ENCODE results near the gene TAF1L.
"Not testable (repeated sequence)": the region's sequence is repeated elsewhere in the genome, so short reads cannot be mapped to it uniquely, and the experiment has no call there.

The TAF1L gene

GRCh38 chr9:32635362-32635761 lies at the start of gene TAF1L:
TAF1L (minus strand) TSS chr9:32635669; CDS start chr9:32635579, 90 bp downstream.
- DNase-seq = no peak

DNA sequence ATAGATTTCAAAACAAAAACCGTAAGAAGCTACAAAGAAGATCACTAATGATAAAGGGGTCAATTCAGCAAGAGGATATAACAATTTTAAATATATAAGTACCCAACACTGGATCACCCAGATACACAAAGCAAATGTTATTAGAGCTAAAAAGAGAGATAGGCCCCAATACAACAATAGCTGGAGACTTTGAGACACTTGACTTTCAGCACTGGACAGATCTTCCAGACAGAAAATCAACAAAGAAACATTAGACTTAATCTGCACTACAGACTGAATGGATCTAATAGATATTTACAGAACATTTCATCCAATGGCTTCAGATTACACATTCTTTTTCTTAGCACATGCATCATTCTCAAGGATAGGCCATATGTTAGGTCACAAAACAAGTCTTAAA lies 46.3 kb upstream of the TAF1L start:
- no peak for DNase-seq

GRCh38 chr9:32677931-32678330 lies 42.5 kb upstream of the TAF1L start:
- no peak for DNase-seq

DNA sequence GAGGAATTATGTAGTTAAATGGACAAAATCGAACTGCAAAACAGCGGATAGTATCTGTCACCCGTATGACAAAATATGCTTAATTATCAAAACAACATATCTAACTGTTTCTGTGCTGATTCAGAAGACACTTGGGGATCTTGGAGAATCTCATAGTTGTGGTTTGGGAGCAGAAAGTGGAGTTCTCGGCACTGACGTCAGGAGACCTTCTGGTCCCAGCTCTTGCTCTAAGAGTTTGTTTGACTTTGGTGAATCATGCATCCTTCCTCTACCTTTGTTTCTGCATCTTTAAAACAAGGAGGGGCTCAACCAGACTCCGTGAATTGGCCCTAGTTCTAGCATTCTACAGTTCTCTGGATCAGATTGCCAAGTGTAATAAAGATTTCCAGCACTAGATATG lies 37.0 kb upstream of the TAF1L start:
- DNase-seq = no peak

DNA sequence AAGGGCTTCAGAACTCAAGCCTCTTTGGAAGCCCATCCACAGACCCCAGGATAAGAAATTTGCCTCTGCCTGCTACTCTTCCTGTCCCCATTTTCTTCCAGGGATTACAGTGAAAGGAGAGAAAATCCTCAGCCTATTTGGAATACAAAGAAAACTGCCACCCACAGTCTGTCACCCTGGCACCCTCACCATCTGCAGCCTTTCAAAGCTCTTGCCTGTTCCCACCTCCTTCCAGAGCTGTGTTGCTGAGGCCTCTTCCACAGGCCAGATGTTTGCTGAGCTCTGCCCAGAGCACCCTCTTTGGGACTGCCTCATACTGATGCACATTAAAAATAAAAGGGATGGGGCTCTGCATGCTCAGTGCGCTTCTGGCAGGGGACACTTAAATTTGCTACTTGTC lies 35.9 kb upstream of the TAF1L start:
- DNase-seq = no peak

- DNase-seq = no peak
These were observed 29.6 kb upstream of the TAF1L start for GRCh38 chr9:32665101-32665500.

DNA sequence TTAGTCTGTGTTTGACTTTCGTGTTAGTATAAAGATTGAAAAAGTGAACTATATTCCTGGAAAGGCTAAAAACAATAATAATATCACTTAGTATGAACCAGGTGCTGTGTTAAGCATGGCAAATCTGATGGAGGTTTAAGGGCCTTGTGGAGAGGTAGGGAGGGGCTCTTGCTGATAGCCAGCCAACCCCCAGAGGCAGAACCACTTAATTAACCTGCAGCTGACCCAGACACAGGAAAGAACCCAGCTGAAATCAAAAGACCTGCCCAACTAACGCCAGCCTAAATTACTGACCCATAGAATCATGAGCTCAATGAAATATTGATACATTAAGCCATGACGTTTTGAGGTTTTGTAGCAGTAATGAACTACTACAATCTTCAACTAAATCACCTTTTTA lies 28.3 kb upstream of the TAF1L start:
- DNase-seq = no peak

DNA sequence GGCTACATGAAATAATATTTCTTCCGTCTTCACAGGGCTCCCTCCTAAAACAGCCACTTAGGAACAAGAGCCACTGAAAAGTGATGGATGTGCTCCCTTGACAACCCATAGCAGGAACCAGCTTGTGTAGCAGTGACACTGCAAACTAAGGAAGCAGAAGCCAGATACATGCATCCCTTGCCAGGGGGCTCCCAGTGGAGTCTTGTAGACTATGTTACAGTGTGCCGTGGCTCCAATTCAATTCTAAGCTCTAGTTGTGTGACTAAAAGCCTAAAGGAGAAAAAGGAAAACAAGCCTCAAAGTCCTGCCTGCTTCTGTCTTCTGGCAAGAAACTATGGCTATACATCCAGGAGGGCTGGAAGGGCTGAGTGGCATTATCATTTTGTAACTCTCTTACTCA lies 12.2 kb upstream of the TAF1L start:
- no peak for DNase-seq

DNA sequence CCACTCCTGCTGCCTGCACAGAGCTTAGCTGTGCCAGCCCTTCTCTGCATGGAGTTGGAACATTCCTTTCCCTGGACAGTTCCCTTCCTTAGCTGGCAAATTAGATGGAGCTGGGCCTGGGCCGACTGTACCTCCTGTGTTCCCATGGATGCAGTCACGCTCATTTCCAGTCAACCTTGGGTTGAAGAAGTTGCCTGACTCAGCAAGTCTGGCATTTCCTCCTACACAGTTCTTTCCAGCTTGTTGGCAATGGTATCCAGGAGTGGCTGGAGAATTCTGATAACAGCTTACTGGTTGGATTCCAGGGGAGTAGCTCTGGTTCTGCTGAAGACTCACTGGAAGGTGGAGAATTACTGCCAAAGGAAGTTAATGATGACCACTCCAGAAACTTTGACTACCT lies 9.2 kb upstream of the TAF1L start:
- no peak for DNase-seq

GRCh38 chr9:32633151-32633550 lies 2.3 kb downstream of the TAF1L start:
- DNase-seq = not testable (repeated sequence)

DNA sequence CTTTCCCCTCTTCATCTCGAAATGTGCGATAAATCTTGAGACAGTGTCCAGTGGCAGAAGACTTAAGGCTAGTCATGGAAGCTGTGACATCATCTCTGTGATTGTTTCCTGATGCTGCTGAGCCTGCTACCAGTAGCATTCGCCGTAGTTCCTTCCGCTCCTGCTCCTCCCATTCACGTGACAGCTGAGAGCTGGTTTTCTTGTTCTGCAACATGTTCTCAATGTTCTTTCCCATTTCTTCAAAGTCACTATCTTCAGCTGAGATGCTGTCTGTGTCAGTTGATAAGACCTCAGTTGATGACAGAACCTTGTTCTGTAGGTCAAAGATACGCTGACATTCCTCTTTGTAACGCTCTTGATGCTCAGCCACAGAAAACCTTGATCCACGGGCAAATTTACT lies 3.5 kb downstream of the TAF1L start:
- no peak for DNase-seq

- no peak for DNase-seq
These were observed 8.0 kb downstream of the TAF1L start for GRCh38 chr9:32627394-32627954.

- no peak for DNase-seq
These were observed 10.1 kb downstream of the TAF1L start for GRCh38 chr9:32625320-32625719.

- no peak for DNase-seq
These were observed 12.5 kb downstream of the TAF1L start for GRCh38 chr9:32622948-32623347.

DNA sequence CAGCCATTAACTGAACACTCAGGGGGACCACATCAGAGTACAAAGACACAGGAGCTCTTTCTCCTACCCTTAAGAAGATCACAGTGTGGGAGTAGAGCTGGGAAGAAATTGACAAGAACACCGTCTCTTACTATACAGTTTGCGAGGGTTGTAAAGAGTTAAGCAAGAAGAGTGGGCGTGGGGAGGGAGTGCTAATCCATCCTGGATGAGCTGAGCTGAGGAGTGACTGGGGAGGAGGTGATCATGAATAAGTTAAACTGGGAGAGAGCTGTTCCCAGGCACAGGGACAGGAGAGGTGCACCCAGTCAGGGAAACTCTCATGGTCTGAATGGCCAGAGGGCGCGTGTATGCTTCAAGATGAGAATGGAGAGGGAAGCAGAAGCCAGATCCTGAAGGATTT lies 17.2 kb downstream of the TAF1L start:
- DNase-seq = no peak

- DNase-seq = no peak
These were observed 28.7 kb downstream of the TAF1L start for GRCh38 chr9:32606811-32607210.

DNA sequence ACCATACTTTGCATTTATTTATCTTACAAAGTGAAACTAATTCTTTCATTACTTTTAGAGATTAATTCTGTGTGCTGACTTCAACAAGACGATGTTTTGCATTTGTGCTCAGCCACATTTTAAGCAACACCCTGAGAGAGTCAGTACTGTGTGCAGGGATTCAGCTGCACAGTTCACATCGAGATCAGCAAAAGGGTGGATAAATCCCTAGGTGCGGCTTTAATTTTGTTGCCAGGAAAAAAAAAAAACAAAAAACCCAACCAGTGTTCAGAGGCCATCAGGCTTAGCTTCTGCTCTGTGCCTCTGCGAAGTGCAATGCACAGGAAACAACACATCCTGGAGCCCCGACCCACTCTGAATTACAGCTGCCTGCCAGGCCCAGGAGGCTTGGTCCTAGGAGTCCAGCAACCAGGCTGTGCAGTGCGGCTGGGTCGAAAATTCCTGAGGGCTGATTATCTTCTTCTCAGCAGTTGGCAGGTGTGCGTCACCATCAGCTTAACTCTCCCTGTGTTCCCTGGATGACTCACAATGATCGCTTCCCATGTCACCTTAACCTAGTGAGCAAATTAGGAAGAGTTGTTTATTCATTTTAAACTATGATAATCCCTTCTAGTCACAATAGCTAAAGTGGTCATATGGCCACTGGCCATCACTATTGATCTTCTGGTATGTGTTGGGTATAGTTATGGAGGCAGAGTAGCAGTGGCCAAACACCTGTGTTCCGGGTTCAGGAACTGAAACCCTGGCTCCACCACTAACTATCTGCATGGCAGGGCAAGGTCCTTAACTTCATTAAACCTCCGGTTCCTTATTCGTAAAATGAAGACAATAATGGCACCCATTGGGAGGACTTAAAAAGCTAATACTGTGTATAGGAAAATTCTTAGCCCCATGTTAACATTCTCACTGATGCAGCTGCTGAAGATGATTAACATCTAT lies 31.3 kb downstream of the TAF1L start:
- DNase-seq = no peak

DNA sequence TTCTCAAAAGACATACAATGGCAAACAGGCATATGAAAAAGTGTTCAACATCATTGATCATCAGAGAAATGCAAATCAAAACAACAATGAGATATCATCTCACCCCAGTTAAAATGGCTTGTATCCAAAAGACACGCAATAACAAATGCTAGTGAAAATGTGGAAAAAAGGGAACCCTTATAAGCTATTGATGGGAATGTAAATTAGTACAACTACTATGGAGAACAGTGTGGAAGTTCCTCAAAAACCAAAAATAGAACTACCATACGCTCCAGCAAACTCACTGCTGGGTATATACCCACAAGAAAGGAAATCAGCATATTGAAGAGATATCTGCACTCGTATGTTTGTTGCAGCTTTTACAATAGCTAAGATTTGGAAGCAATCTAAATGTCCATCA lies 36.4 kb downstream of the TAF1L start:
- DNase-seq = not testable (repeated sequence)

DNA sequence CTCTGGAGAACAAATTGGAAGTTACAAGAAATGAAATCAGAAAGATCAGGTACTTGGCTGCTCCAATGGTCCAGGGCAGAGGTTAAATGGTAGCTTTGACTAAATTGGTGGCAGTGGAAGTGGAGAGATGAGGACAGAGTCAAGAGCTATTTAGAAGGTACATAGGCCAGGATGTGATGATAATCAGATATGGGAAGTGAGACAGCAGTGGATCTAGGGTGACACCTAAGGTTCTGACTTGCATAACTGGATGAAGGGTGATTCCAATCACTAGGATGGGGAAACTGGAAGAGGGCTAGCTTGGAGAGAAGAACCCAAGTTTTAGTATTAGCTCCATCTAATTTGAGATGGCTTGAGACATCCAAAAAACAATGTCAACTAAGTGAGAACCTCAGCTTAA lies 38.5 kb downstream of the TAF1L start:
- no peak for DNase-seq

DNA sequence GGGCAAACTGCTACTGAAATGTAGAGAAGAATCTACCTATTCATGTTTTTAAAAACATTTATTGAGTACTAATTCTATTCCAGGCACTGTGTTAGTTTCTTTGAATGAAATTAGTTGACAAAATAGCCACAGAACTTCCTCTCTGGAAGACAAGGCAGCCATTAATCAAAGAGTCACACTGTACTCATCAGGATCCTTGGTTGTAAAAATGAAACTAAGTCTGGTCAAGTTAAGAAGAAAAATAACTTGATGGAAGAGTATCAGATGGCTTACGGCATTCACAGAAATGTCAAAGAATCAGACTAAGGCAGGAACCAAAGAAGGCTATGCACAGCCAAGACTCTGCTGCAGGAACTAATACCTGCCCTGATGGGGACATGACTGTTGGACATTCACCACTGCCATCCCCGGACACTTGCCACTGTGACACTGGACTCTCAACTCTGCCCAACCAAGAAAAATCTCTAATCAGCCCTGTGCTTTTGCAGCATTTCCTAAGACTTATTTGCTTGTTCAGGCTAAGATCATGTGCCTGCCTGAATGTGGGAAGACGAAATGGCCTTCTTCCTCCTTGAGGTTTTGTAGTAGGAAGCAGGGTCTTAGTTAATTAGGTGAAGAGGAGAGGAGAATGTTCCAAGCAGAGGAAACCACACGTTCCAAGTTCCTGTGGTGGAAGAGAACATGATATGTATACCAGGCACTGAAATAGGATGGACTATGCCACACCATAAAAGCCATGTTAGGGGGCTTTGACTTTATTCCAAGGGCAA lies 39.2 kb downstream of the TAF1L start:
- DNase-seq = no peak

GRCh38 chr9:32590898-32591297 lies 44.6 kb downstream of the TAF1L start:
- DNase-seq = no peak

DNA sequence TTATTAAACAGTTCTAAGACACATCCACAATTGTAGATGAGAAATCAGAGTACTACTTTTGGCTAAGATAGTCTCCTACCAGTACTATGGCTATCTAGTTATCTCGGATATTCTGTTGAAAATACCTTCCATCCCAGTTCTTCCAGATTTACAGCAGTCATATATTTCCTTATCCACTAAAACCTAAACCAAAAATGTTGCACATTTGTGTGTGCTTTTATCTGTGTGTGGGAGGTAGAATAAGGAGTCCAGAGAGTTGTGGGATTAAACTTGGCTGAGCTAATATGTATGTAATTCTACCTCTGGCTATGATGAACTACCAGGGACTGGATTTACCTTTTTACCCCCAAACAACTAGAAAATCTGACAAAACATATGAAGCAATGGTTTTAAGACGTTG lies 45.0 kb downstream of the TAF1L start:
- DNase-seq = no peak

- peak; percentile 0 for DNase-seq
These were observed 46.3 kb downstream of the TAF1L start for GRCh38 chr9:32589083-32589723.
